ENCODE results near the gene CLK2. TPM values are rescaled to one million over a fixed set of nuclear protein-coding genes. Genes with fewer than 3 reads are reported as not detected.
"Not testable (repeated sequence)": the region's sequence is repeated elsewhere in the genome, so short reads cannot be mapped to it uniquely, and the experiment has no call there.

CLK2 gene
- total RNA-seq, 2 donors from 2014 or later, result 77.1 to 117 TPM

- H3K9me3 Mint-ChIP-seq, result no peaks in the 10 kb centered on the region
- no peaks in the 10 kb centered on the region for H3K27me3 Mint-ChIP-seq
- no peak for ATAC-seq
- peak overlapping the region; percentile 86 to 95 for H3K27ac Mint-ChIP-seq
- peaks cover 5% of the 10 kb centered on the region for H3K36me3 Mint-ChIP-seq
- DNase-seq (ENCODE audit: low spot score), result no peak
- H3K4me1 Mint-ChIP-seq (ENCODE audit: low read depth in 2 of 2), result peaks cover 14 to 29% of the 10 kb centered on the region in 2 donors
- peak overlapping the region; percentile 36 for H3K4me3 Mint-ChIP-seq
Observed at GRCh38 chr1:155307247-155307740, 34.0 kb upstream of the CLK2 start.

DNA sequence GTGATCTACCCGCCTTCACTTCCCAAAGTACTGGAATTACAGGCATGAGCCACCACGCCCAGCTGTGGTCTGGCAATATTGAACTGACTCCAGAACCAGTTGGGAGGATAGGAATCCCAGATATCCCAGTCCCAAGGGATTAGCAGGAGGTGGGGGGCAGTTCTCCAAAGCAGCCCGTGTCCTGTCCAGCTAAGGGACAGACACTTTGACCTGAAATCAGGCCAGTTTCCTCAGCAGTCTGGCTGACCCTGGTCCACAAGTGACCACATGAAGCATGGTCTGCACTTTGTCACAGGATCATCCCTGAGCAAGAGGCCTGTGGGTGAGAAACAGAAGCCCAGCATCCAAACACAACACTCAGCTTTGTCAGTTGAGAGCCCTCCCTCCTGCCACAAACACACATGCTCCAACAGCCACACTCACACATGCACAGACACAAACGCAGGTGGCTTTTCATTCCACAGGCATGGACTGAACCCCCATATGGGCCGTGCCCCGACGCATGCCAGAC is 32.6 kb upstream of the CLK2 start:
- no peak for ATAC-seq
- Mint-ChIP-seq H3K4me3 (no peak overlapping the region), H3K9me3 (no peaks in the 10 kb centered on the region), H3K27me3 (no peaks in the 10 kb centered on the region), H3K4me1 (ENCODE audit: low read depth in 2 of 2) (peaks cover 10 to 19% of the 10 kb centered on the region in 2 donors), H3K36me3 (peaks cover 5% of the 10 kb centered on the region), H3K27ac (peak overlapping the region; percentile 20 to 33)
- DNase-seq (ENCODE audit: low spot score), result no peak

DNA sequence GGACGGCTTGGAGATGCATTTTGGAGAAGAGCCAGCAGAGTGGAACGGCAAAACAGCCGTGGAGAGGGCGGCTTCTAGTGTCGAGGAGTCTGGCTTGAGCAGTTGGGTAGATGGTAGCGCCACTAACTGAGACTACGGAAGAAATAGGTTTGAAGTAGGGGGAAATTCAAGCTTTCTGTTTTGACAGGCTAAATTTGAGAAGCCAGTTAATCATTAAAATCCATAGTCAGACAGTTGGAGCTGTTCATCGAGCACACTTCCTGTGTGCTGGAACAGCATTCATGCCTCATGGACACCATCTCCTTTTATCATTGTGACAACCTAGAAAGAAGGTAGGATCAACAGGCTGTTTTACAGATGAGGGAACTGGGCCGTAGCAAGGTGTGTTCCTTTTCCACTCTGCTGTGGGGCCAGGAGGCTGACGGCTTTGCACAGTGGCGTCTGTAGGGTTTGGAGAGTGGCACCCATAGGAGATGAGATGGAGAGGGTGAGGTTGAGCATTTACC is 31.3 kb upstream of the CLK2 start:
- H3K36me3 Mint-ChIP-seq, result no peaks in the 10 kb centered on the region
- DNase-seq (ENCODE audit: low spot score) (no peak), ATAC-seq (no peak)
- no peak overlapping the region for H3K4me3 Mint-ChIP-seq
- no peaks in the 10 kb centered on the region for H3K27me3 Mint-ChIP-seq
- H3K27ac Mint-ChIP-seq, result peak overlapping the region in 1 of 2 donors; percentile 20
- H3K4me1 Mint-ChIP-seq (ENCODE audit: low read depth in 2 of 2), result peaks cover 3 to 10% of the 10 kb centered on the region in 2 donors
- no peaks in the 10 kb centered on the region for H3K9me3 Mint-ChIP-seq

GRCh38 chr1:155301342-155301841 is 28.1 kb upstream of the CLK2 start, which contains the start of gene PKLR:
Gene PKLR, minus strand, starts transcription at chr1:155301438. Its CDS starts 43 bp downstream, at chr1:155301395.
- peaks cover 0 to 3% of the 10 kb centered on the region in 2 donors for H3K4me1 Mint-ChIP-seq (ENCODE audit: low read depth in 2 of 2)
- no peaks in the 10 kb centered on the region for H3K36me3 Mint-ChIP-seq
- no peak within 1 kb of the TSS for H3K27ac Mint-ChIP-seq
- DNase-seq (ENCODE audit: low spot score) (no peak), ATAC-seq (no peak)
- no peak within 1 kb of the TSS for H3K4me3 Mint-ChIP-seq
- H3K9me3 Mint-ChIP-seq, result no peaks in the 10 kb centered on the region
- H3K27me3 Mint-ChIP-seq, result peaks cover 14 to 17% of the 10 kb centered on the region in 2 donors

GRCh38 chr1:155300553-155301329 is 27.4 kb upstream of the CLK2 start:
- Mint-ChIP-seq H3K9me3 (no peaks in the 10 kb centered on the region), H3K4me3 (no peak overlapping the region), H3K36me3 (no peaks in the 10 kb centered on the region), H3K27ac (no peak overlapping the region), H3K27me3 (peaks cover 20 to 23% of the 10 kb centered on the region in 2 donors), H3K4me1 (ENCODE audit: low read depth in 2 of 2) (peaks cover 0 to 4% of the 10 kb centered on the region in 2 donors)
- peak in 1 of 2 donors; percentile 48 for ATAC-seq
- no peak for DNase-seq (ENCODE audit: low spot score)

GRCh38 chr1:155300024-155300423 is 26.7 kb upstream of the CLK2 start:
- no peaks in the 10 kb centered on the region for H3K36me3 Mint-ChIP-seq
- no peak overlapping the region for H3K27ac Mint-ChIP-seq
- peaks cover 0 to 6% of the 10 kb centered on the region in 2 donors for H3K4me1 Mint-ChIP-seq (ENCODE audit: low read depth in 2 of 2)
- DNase-seq (ENCODE audit: low spot score), result no peak
- no peaks in the 10 kb centered on the region for H3K9me3 Mint-ChIP-seq
- H3K27me3 Mint-ChIP-seq, result peaks cover 23 to 27% of the 10 kb centered on the region in 2 donors
- no peak for ATAC-seq
- H3K4me3 Mint-ChIP-seq, result no peak overlapping the region

- Mint-ChIP-seq H3K9me3 (no peaks in the 10 kb centered on the region), H3K4me1 (ENCODE audit: low read depth in 2 of 2) (peaks cover 0 to 6% of the 10 kb centered on the region in 2 donors), H3K4me3 (no peak overlapping the region), H3K27ac (no peak overlapping the region), H3K27me3 (peaks cover 31 to 34% of the 10 kb centered on the region in 2 donors), H3K36me3 (no peaks in the 10 kb centered on the region)
- DNase-seq (ENCODE audit: low spot score), result no peak
- ATAC-seq, result no peak
Observed at GRCh38 chr1:155297384-155297783, 24.1 kb upstream of the CLK2 start.

GRCh38 chr1:155296661-155297060 is 23.4 kb upstream of the CLK2 start:
- DNase-seq (ENCODE audit: low spot score) (no peak), ATAC-seq (no peak)
- Mint-ChIP-seq H3K27ac (no peak overlapping the region), H3K36me3 (no peaks in the 10 kb centered on the region), H3K4me1 (ENCODE audit: low read depth in 2 of 2) (peaks cover 0 to 6% of the 10 kb centered on the region in 2 donors), H3K9me3 (no peaks in the 10 kb centered on the region), H3K4me3 (no peak overlapping the region), H3K27me3 (peaks cover 31 to 34% of the 10 kb centered on the region in 2 donors)

DNA sequence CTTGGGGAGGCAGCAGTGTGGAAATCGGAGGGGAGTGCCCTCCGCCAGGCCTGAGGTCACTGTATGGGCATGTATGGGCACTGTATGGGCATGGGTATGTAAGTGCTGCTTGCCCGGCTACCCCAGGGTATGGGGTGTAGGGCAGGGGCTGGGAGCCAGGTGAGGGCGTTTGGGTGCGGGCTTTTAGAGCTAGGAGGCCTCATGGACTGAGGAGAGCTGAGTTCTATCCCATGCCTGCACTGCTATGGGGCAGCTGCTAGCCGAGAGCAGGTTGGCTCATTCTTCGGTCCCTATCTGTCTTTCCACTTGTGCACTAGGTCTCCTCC is 22.6 kb upstream of the CLK2 start:
- DNase-seq (ENCODE audit: low spot score) (no peak), ATAC-seq (no peak)
- no peaks in the 10 kb centered on the region for H3K9me3 Mint-ChIP-seq
- H3K4me1 Mint-ChIP-seq (ENCODE audit: low read depth in 2 of 2), result peaks cover 0 to 6% of the 10 kb centered on the region in 2 donors
- no peak overlapping the region for H3K4me3 Mint-ChIP-seq
- no peaks in the 10 kb centered on the region for H3K36me3 Mint-ChIP-seq
- no peak overlapping the region for H3K27ac Mint-ChIP-seq
- peaks cover 31 to 34% of the 10 kb centered on the region in 2 donors for H3K27me3 Mint-ChIP-seq

DNA sequence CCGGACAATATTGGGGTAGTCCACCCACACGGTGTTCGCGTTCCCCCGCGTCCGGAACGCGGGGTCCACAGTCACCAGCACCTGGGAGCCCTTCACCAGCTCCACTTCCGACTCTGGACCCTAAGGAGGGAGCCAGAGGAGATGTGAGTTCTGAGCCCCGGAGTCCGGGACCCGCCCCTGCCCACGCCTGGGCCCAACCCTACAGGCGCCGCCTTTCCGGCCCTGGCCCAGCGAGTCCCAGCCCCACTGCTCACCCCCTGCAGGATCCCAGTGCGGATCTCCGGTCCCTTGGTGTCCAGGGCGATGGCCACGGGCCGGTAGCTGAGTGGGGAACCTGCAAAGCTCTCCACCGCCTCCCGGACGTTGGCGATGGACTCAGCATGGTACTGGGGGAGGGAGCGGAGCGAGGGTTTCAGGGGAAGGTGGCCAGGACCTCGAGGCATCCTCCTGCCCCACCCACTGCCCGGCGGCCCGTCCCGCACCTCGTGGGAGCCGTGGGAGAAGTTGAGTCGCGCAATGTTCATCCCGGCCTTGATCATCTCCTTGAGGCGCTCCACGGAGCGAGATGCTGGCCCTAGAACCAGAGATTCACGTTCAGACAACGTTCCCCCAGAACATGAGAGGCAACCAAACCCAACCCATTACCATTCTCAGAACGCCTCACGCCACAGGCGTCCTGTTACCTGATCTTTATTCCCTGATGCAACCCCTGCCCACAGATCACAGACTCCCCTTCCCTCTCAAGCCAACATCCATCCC is 22.1 kb upstream of the CLK2 start:
- Mint-ChIP-seq H3K27ac (no peak overlapping the region), H3K9me3 (no peaks in the 10 kb centered on the region), H3K36me3 (no peaks in the 10 kb centered on the region), H3K4me1 (ENCODE audit: low read depth in 2 of 2) (peaks cover 0 to 6% of the 10 kb centered on the region in 2 donors), H3K27me3 (peaks cover 31 to 34% of the 10 kb centered on the region in 2 donors), H3K4me3 (no peak overlapping the region)
- ATAC-seq (peak; percentile 15 to 43), DNase-seq (ENCODE audit: low spot score) (no peak)

DNA sequence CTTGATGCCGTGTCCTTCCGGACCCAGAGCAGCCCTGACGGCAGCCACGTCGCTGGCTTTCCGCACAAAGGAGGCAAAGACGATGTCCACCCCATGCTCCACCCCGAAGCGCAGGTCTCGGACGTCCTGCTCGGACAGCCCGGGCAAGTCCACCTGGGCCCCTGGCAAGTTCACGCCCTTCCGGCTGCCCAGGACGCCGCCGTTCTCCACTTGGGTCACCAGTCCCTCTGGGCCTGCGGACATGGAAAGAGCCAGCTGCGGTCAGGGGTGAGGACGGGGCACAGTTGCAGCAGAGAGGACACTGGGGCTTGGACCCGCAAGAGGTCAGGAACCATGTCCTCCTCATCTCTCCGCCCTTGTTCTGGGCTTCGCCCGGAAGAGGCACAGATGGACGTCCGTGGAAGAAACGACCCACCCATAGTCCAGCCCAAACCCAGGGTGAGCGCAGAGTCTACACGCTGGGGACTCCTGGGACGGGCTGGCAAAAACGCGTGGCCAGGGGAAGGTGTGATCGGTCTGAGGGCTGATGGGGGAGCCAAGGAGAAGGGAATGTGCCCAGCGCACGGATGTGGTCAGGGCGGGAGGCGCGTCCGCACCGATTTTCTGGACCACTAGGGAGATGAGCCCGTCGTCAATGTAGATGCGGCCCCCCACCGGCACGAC is 21.3 kb upstream of the CLK2 start:
- DNase-seq (ENCODE audit: low spot score) (no peak), ATAC-seq (peak; percentile 17 to 31)
- no peak overlapping the region for H3K27ac Mint-ChIP-seq
- H3K36me3 Mint-ChIP-seq, result no peaks in the 10 kb centered on the region
- H3K27me3 Mint-ChIP-seq, result peaks cover 31 to 34% of the 10 kb centered on the region in 2 donors
- H3K4me3 Mint-ChIP-seq, result peak overlapping the region; percentile 8
- H3K9me3 Mint-ChIP-seq, result no peaks in the 10 kb centered on the region
- peaks cover 0 to 6% of the 10 kb centered on the region in 2 donors for H3K4me1 Mint-ChIP-seq (ENCODE audit: low read depth in 2 of 2)

DNA sequence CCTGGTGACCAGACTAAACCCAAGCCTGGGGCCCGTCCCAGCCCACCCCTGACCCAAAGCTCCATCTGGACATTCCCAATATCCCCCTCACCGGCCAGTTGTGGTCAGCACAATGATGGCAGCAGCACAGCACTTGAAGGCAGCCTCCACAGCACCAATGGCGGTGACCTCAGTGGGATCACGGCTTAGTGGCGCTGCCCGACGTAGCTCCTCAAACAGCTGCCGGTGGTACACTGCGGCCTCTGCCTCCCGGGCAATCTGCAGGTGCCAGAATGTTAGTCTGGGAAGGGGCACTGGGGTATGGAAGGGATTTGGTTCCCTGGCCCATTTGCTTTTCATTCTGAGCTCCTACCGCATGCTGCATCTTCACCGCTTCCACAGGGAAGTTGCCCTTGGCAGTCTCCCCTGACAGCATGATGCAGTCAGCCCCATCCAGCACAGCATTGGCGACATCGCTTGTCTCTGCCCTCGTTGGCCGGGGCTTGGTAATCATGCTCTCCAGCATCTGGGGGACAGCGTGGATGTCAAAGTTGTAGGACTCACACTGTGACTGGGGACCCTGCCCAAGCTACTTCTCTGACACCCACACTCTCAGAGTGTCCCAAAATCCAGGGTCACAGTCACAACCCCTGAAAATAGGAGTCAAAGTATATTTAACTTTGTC is 19.9 kb upstream of the CLK2 start:
- H3K4me1 Mint-ChIP-seq (ENCODE audit: low read depth in 2 of 2), result peaks cover 0 to 6% of the 10 kb centered on the region in 2 donors
- no peaks in the 10 kb centered on the region for H3K36me3 Mint-ChIP-seq
- peaks cover 29 to 34% of the 10 kb centered on the region in 2 donors for H3K27me3 Mint-ChIP-seq
- no peak overlapping the region for H3K27ac Mint-ChIP-seq
- ATAC-seq (no peak), DNase-seq (ENCODE audit: low spot score) (no peak)
- H3K9me3 Mint-ChIP-seq, result no peaks in the 10 kb centered on the region
- no peak overlapping the region for H3K4me3 Mint-ChIP-seq

GRCh38 chr1:155291006-155291405 is 17.7 kb upstream of the CLK2 start:
- ATAC-seq; H3K9me3 Mint-ChIP-seq; H3K4me1 Mint-ChIP-seq (ENCODE audit: low read depth in 2 of 2); H3K4me3 Mint-ChIP-seq; H3K36me3 Mint-ChIP-seq; H3K27ac Mint-ChIP-seq; DNase-seq (ENCODE audit: low spot score): not testable (repeated sequence)
- peaks cover 13 to 14% of the 10 kb centered on the region in 2 donors for H3K27me3 Mint-ChIP-seq

Data from natural killer cell treated with Interleukin-12 subunit alpha and Interleukin-12 subunit beta and Interleukin-15 and Interleukin-18, amount 100 ng/mL, for 72 hours (primary cell).